ENCODE measurements around the gene FGD2.
A peak's percentile ranks its signal among the peaks of the same experiment; 100 is the strongest.

FGD2 gene

DNA sequence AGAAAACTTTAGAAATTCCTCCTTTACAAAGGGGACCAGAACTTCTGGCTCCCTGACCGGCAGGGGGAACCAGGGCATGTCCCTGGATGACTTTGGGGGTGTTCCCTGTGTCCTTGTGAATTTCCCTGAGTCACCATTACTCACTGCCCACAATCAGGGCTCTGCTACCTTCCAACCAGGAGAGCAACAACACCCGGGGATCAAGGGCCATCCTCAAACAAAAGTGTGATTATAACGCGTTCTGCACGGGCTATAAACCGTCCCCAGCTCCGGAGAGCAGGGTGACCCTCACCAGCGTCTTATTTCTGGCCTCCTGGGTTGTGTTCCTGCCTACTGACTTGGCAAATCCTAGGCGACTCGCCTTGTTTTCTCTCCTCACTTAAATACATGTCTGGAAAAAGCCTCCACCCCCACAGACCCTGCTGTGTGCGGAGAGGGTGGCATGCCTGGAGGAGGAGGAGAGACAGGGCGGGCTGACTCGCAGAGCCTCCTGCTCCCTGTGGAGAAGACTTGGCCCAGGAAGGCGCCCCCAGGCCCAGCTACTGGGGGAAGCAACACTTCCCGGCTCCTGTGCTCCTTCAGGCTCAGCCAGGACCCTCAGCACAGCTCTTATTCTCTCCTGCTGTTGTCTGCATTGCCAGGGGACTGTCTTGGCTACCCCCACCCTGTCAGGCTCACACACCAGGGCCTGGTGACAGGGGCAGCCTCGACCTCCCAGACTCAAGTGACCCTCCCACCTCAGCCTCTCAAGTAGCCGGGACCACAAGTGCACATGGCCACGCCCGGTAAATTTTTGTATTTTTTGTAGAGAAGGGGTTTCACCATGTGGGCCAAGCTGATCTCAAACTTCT is 54.1 kb downstream of the FGD2 start:
- peak; percentile 98 for DNase-seq (ENCODE audit: low read depth)
- H3K4me3 ChIP-seq (ENCODE audit: control insufficient read depth, low read depth, low read length), result peak overlapping the region; percentile 22
- TF ChIP-seq, protein P1, sequence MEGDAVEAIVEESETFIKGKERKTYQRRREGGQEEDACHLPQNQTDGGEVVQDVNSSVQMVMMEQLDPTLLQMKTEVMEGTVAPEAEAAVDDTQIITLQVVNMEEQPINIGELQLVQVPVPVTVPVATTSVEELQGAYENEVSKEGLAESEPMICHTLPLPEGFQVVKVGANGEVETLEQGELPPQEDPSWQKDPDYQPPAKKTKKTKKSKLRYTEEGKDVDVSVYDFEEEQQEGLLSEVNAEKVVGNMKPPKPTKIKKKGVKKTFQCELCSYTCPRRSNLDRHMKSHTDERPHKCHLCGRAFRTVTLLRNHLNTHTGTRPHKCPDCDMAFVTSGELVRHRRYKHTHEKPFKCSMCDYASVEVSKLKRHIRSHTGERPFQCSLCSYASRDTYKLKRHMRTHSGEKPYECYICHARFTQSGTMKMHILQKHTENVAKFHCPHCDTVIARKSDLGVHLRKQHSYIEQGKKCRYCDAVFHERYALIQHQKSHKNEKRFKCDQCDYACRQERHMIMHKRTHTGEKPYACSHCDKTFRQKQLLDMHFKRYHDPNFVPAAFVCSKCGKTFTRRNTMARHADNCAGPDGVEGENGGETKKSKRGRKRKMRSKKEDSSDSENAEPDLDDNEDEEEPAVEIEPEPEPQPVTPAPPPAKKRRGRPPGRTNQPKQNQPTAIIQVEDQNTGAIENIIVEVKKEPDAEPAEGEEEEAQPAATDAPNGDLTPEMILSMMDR (conservative IDR thresholded peaks at IDR 0.05; ENCODE audit: control insufficient read depth, insufficient read depth, low read depth, low read length), result peak; percentile 91

DNA sequence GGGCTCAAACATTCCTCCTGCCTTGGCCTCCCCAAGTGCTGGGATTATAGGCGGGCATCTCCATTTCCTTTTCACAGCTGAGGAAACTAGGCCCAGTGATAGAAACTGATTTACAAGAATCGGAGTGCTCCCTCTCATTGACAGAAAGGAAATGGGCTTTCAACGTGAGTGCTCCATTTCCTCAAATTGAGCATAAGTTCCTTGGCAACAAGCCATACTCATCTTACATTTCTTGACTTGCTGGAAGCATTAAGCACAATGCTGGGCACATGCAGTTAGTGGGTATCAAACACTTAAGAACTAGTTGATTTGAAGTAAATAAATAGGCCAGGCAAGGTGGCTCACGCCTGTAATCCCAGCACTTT is 54.7 kb downstream of the FGD2 start:
- no peak for DNase-seq (ENCODE audit: low read depth)
- TF ChIP-seq, protein P1 (conservative IDR thresholded peaks at IDR 0.05; ENCODE audit: control insufficient read depth, insufficient read depth, low read depth, low read length), result no peak
- no peak overlapping the region for H3K4me3 ChIP-seq (ENCODE audit: control insufficient read depth, low read depth, low read length)

DNA sequence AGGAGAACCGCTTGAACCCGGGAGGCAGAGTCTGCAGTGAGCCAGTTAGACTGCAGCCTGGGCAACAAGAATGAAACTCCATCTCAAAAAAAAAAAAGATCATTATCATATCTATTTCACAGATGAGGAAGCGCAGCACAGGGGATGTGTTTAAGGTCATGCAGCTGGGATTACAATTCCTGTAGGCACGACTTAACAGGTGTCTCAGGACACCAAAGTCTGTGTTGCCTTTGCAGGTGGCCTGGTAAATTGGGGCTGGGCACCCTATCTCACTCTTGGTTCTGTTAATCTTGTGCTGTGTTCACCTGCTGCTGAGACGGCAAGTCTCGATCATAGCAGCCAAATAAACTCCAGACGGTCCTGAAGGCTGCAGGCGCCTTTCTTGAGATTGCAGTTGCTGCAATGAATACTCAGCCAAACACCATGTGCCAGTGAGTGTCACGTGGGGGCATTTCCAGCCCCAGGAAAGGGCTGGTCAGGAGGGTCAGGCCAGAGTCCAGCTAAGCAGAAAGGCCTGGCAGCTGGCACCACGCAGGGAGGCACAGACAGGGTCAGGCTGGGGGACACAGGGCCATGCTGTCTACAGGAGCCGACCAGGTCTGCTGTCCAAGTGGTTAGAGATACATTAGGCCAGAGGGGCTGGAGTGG is 55.8 kb downstream of the FGD2 start:
- TF ChIP-seq, protein P1 (conservative IDR thresholded peaks at IDR 0.05; ENCODE audit: control insufficient read depth, insufficient read depth, low read depth, low read length), result no peak
- no peak for DNase-seq (ENCODE audit: low read depth)
- no peak overlapping the region for H3K4me3 ChIP-seq (ENCODE audit: control insufficient read depth, low read depth, low read length)

DNA sequence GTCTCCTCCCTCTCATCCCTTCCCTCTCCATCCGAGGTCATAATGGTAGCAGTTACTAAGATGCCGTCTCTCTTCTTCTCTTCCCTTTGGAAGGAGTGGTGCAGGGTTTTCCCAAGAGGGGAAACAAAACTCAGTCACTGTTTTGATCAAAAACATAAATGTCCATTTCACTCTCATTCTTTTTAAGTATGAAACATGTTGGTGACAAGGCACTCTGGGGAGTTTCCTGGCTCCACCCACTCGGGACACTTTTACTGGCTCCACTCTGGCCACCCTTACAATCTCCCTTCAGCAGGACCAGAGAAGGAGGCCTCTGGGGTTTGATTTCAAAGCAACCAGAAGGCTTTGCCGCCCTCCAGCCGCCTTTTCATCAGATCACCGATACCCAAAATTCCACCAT is 57.0 kb downstream of the FGD2 start:
- TF ChIP-seq, protein P1 (conservative IDR thresholded peaks at IDR 0.05; ENCODE audit: control insufficient read depth, insufficient read depth, low read depth, low read length), result no peak
- no peak overlapping the region for H3K4me3 ChIP-seq (ENCODE audit: control insufficient read depth, low read depth, low read length)
- DNase-seq (ENCODE audit: low read depth), result no peak

GRCh38 chr6:37068356-37069270 is 63.2 kb downstream of the FGD2 start:
- DNase-seq (ENCODE audit: low read depth), result no peak
- no peak overlapping the region for H3K4me3 ChIP-seq (ENCODE audit: control insufficient read depth, low read depth, low read length)
- TF ChIP-seq, protein P1 (conservative IDR thresholded peaks at IDR 0.05; ENCODE audit: control insufficient read depth, insufficient read depth, low read depth, low read length), result no peak

- DNase-seq (ENCODE audit: low read depth), result no peak
- TF ChIP-seq, protein P1 (conservative IDR thresholded peaks at IDR 0.05; ENCODE audit: control insufficient read depth, insufficient read depth, low read depth, low read length), result no peak
- no peak overlapping the region for H3K4me3 ChIP-seq (ENCODE audit: control insufficient read depth, low read depth, low read length)
Measured at GRCh38 chr6:37069639-37070038, 64.2 kb downstream of the FGD2 start.
